Measurements from ENCODE around the gene SNRNP27.

The SNRNP27 gene

DNA sequence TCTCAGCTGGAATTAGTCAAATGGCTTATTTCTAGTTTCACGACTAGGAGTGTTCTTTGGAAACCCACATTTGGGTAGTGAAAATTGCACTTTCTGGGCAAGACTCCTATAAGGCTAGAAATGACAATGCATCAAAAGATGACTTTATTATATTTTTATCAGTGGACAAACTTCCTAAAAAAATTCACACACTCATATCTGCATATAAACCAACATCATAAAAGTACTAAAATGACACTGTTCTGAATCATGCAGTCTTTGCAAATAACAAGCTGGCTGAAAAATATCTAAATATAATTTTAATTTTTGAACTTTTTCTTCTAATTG lies 38.8 kb downstream of the SNRNP27 start:
- TF ChIP-seq, protein P1, sequence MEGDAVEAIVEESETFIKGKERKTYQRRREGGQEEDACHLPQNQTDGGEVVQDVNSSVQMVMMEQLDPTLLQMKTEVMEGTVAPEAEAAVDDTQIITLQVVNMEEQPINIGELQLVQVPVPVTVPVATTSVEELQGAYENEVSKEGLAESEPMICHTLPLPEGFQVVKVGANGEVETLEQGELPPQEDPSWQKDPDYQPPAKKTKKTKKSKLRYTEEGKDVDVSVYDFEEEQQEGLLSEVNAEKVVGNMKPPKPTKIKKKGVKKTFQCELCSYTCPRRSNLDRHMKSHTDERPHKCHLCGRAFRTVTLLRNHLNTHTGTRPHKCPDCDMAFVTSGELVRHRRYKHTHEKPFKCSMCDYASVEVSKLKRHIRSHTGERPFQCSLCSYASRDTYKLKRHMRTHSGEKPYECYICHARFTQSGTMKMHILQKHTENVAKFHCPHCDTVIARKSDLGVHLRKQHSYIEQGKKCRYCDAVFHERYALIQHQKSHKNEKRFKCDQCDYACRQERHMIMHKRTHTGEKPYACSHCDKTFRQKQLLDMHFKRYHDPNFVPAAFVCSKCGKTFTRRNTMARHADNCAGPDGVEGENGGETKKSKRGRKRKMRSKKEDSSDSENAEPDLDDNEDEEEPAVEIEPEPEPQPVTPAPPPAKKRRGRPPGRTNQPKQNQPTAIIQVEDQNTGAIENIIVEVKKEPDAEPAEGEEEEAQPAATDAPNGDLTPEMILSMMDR (IDR thresholded peaks at IDR 0.05; ENCODE audit: insufficient read depth, low read length, missing control alignments): no peak
- no peak overlapping the region for H3K4me3 ChIP-seq (ENCODE audit: low read depth, low read length)
- DNase-seq (ENCODE audit: low read depth, low spot score): no peak
- ChIA-PET CTCF (no interaction called here), POLR2A (no interaction called here)

DNA sequence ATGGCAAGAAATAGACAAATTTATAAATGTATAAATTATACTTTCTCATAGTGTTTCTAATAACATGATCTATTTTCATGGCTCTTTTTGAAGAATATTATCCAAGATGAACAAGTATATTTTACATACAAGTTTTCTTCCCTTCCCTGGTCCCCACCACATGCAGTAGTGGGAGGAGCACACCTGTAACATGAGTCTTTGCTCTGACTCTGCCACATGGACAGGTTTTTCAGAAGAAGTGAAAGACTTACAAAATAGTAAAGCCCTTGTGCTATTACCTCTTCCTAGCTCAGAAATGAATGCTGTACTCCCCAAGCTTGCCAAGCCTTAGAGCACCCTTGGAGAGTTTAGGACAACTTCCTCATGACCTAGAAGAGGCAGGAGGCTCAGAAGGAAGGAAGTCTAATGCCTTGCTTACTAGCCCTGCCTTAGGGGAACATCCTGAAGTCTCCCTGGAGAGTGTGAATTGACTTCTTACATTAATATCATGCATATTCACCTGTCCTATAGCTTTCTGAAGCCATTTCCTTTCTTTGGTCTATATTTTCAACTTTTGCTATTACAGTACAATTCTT lies 39.6 kb downstream of the SNRNP27 start:
- DNase-seq (ENCODE audit: low read depth, low spot score): no peak
- no peak overlapping the region for H3K4me3 ChIP-seq (ENCODE audit: low read depth, low read length)
- POLR2A ChIA-PET: interaction anchor here (1.0 to 1.5 kb wide), 2 partner anchors 13 to 19 kb away, joined by 6 to 10 read pairs; partner anchors contain the start of gene MXD1
- TF ChIP-seq, protein P1 (IDR thresholded peaks at IDR 0.05; ENCODE audit: insufficient read depth, low read length, missing control alignments): no peak
- CTCF ChIA-PET: interaction anchor here (0.9 to 1.9 kb wide), 5 partner anchors 10 to 139 kb away, joined by 4 to 7 read pairs (median 5); partner anchors contain the start of gene MXD1

DNA sequence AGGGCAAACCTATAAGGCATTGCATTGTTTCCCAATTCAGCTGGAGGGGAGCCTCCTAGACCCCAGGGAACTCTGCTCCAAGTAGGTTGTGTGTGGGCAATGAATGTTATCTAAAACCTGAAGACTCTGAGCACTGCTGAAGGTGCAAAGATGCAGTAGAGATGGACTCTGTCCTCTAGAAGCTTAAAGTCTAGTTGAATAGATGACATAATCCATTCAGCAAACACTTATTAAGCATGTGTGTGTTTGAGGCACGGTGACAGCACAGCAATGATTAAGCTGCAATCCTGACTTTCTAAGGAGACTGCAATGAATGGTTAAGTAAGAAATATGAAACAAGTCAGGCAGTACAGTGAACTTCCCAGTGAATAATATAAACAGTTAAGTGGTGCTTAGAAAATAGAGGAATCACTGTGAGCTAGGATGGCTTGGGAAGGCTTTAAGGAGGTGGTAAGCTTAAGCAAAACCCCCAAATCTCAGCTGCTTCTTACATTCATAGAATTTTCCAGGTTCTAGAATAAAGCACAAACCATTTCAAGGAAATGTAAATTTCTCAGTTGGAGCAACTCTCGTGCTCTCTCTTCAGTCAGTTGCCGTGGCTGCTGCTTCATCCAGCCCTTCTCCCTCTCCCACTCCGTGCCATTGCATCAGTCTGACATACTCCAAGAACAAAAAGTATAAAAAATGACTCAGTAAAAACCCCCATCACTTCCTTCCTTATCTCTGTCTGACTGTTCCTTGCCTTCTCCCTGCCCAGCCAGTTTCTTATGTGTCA lies 40.3 kb downstream of the SNRNP27 start:
- ChIA-PET CTCF (interaction anchor here (0.9 to 1.9 kb wide), 6 partner anchors 10 to 209 kb away, joined by 4 to 7 read pairs (median 5); partner anchors contain the start of gene MXD1), POLR2A (interaction anchor here (0.6 to 1.5 kb wide), 3 partner anchors 12 to 141 kb away, joined by 3 to 10 read pairs (median 6); partner anchors contain the start of gene MXD1)
- peak overlapping the region; percentile 4; the same call in 1 of the 2 replicates for H3K4me3 ChIP-seq (ENCODE audit: low read depth, low read length)
- no peak for DNase-seq (ENCODE audit: low read depth, low spot score)
- TF ChIP-seq, protein P1 (IDR thresholded peaks at IDR 0.05; ENCODE audit: insufficient read depth, low read length, missing control alignments): no peak

DNA sequence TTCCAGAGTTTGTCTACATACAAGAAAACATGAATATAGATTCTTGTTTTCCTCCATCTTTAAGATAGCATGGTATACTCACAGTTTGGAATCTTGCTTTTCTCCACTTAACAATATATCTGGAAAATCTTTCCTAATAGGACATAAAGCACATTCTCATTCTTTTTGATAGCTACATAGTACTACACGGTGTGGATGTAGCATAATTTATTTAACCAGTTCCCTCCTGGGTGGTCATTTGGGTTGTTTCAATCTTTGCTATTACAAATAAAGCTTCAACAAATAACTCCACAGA lies 40.8 kb downstream of the SNRNP27 start:
- DNase-seq (ENCODE audit: low read depth, low spot score): no peak
- TF ChIP-seq, protein P1 (IDR thresholded peaks at IDR 0.05; ENCODE audit: insufficient read depth, low read length, missing control alignments): no peak
- ChIA-PET CTCF (interaction anchor here (0.9 to 1.9 kb wide), 5 partner anchors 11 to 210 kb away, joined by 4 to 7 read pairs (median 5); partner anchors contain the start of gene MXD1), POLR2A (interaction anchor here (0.6 to 1.5 kb wide), 4 partner anchors 12 to 141 kb away, joined by 3 to 10 read pairs (median 4); partner anchors contain the start of gene MXD1)
- no peak overlapping the region for H3K4me3 ChIP-seq (ENCODE audit: low read depth, low read length)

DNA sequence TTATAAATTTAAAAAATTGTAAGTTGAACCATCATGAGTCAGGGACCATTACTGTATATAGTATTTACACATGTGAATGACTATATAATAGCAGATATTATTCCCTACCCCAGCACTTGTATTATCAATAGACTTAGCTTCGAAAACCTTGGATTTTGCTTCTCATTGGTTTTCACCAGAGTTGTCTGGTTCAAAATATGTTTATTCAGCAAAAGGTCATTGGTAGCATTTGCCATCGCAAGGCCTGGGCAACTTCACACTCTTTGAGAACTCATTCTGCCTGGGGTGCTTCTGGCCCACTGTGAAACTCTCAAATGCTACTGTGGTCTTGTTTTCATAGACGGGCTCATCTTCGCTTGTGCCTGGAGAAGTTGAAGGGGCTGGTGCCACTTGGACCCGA lies 41.3 kb downstream of the SNRNP27 start:
- H3K4me3 ChIP-seq (ENCODE audit: low read depth, low read length): no peak overlapping the region
- ChIA-PET CTCF (interaction anchor here (1.8 to 1.9 kb wide), 2 partner anchors 21 to 210 kb away, joined by 5 to 7 read pairs; partner anchors contain the start of gene MXD1), POLR2A (interaction anchor here (0.7 to 1.5 kb wide), 2 partner anchors 11 to 21 kb away, joined by 3 to 6 read pairs; no protein-coding TSS in a partner anchor)
- DNase-seq (ENCODE audit: low read depth, low spot score): no peak
- TF ChIP-seq, protein P1 (IDR thresholded peaks at IDR 0.05; ENCODE audit: insufficient read depth, low read length, missing control alignments): no peak

DNA sequence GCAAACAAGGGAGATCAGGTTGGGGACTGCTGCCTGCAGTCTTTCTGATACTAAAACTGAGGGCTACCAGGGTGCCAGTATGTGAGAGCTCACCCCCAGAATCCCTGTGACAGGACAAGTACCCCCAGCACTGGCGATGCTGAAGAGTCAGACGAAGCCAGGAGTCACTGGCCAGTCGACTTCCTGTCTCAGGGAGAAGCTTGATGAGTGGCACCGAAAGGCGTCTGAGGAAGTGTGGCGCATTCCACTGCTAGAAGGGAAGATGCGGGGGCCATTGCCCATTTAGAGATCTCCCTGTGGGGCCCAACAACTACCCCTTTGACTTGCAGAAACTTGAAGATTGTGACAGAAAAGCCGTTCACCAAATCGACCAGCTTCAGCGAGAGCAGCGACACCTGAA lies 43.1 kb downstream of the SNRNP27 start:
- CTCF ChIA-PET: interaction anchor here (1.1 kb wide), 1 partner anchor 9 kb away, joined by 5 read pairs; no protein-coding TSS in a partner anchor
- H3K4me3 ChIP-seq (ENCODE audit: low read depth, low read length): no peak overlapping the region
- TF ChIP-seq, protein P1 (IDR thresholded peaks at IDR 0.05; ENCODE audit: insufficient read depth, low read length, missing control alignments): no peak
- no peak for DNase-seq (ENCODE audit: low read depth, low spot score)
- POLR2A ChIA-PET: no interaction called here
